Endothelial cell (in vitro differentiated cells): ENCODE measurements around the gene RP9. TPM values are rescaled to one million over a fixed set of nuclear protein-coding genes. Genes with fewer than 3 reads are reported as not detected.

Experiments used
- DNase-seq: peaks from one replicate; pipeline ENCODE4 v3.0.0; 2021; ENCODE audit warnings: low spot score
- H3K27ac Mint-ChIP-seq: one replicate; pipeline ENCODE4 v1.8.0; 2021; ENCODE audit warnings: mixed read lengths, inconsistent platforms; ENCODE audit not compliant: unreplicated experiment
- H3K27me3 Mint-ChIP-seq: one replicate; pipeline ENCODE4 v1.8.0; 2021; ENCODE audit warnings: mild to moderate bottlenecking, moderate library complexity, mixed read lengths, inconsistent platforms; ENCODE audit not compliant: unreplicated experiment
- H3K36me3 Mint-ChIP-seq: one replicate; pipeline ENCODE4 v1.8.0; 2021; ENCODE audit warnings: mild to moderate bottlenecking, low read depth, mixed read lengths, inconsistent platforms; ENCODE audit not compliant: unreplicated experiment
- H3K4me1 Mint-ChIP-seq: one replicate; pipeline ENCODE4 v1.8.0; 2021; ENCODE audit warnings: mild to moderate bottlenecking, mixed read lengths, inconsistent platforms; ENCODE audit not compliant: unreplicated experiment
- H3K4me3 Mint-ChIP-seq: one replicate; pipeline ENCODE4 v1.8.0; 2021; ENCODE audit warnings: mild to moderate bottlenecking, mixed read lengths, inconsistent platforms; ENCODE audit not compliant: unreplicated experiment
- H3K9me3 Mint-ChIP-seq: one replicate; pipeline ENCODE4 v1.8.0; 2021; ENCODE audit warnings: mixed read lengths, inconsistent platforms; ENCODE audit not compliant: unreplicated experiment
- CTCF ChIP-seq: fragments of 200-600 bp; sonication (generic); IDR thresholded peaks from one replicate; pipeline ENCODE4 v1.5.0; 2021; ENCODE audit warnings: antibody characterized with exemption; ENCODE audit not compliant: unreplicated experiment
- total RNA-seq: library from RNA; stranded (reverse); fragmentation: NEBNext Ultra II Directional; extraction: Animal tissue kit (Norgen Biotek cat#: 25700); gene quantifications from one replicate; pipeline ENCODE4 v1.2.1, GENCODE V29; 2021; ENCODE audit not compliant: unreplicated experiment

Gene RP9
- total RNA-seq, 1 donor from 2014 or later: 25.4 TPM

DNA sequence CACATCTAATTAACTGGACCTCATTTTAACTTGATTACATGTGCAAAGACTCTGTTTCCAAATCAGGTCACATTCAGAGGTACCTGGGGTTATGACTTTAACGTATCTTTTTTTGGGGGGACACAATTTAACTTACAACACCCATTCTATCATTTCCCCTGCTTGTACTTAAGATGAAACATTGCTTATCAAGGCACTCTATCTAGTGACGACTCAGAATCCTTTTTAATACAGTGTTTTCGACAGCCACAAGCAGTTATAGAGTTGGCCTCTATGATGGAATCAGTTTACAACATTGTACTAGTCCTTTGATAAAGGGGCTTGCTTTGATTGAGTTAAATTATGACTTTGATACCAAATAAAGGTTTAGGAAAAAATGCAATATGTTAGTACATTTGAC, 42.9 kb upstream of the RP9 start:
- H3K36me3 Mint-ChIP-seq: no peaks in the 10 kb centered on the region
- H3K4me1 Mint-ChIP-seq: no peaks in the 10 kb centered on the region
- no peak for DNase-seq
- no peak for TF ChIP-seq CTCF
- H3K4me3 Mint-ChIP-seq: no peak overlapping the region
- no peak overlapping the region for H3K27ac Mint-ChIP-seq
- no peaks in the 10 kb centered on the region for H3K9me3 Mint-ChIP-seq
- H3K27me3 Mint-ChIP-seq: peaks cover 2% of the 10 kb centered on the region

DNA sequence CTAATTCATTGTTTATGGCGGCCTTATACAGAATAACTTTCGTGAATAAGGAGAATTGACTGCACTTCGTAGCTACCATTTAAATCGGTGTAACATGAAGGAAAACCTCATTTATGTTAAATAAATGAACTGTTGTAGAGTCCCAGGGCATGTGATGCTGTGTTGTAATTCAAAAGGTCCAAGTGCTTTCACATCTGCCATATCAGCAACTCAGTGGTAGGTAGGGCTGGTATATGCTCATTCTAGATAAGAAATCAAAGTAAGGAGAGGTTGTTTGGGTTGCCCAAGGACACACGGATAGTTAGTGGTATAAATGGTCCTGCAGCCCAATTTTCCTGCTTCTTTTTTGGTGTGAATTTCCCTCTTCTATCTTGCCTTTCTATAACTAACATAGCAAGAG, 36.0 kb upstream of the RP9 start:
- peaks cover 4% of the 10 kb centered on the region for H3K9me3 Mint-ChIP-seq
- no peaks in the 10 kb centered on the region for H3K4me1 Mint-ChIP-seq
- TF ChIP-seq CTCF: no peak
- DNase-seq: no peak
- H3K27me3 Mint-ChIP-seq: peaks cover 1% of the 10 kb centered on the region
- no peak overlapping the region for H3K4me3 Mint-ChIP-seq
- peaks cover 5% of the 10 kb centered on the region for H3K36me3 Mint-ChIP-seq
- no peak overlapping the region for H3K27ac Mint-ChIP-seq

- TF ChIP-seq CTCF: no peak
- no peak overlapping the region for H3K4me3 Mint-ChIP-seq
- H3K4me1 Mint-ChIP-seq: no peaks in the 10 kb centered on the region
- DNase-seq: no peak
- no peak overlapping the region for H3K27ac Mint-ChIP-seq
- H3K9me3 Mint-ChIP-seq: peaks cover 4% of the 10 kb centered on the region
- peaks cover 5% of the 10 kb centered on the region for H3K36me3 Mint-ChIP-seq
- peaks cover 1% of the 10 kb centered on the region for H3K27me3 Mint-ChIP-seq
Measured at GRCh38 chr7:33143996-33144718, 35.0 kb upstream of the RP9 start.

DNA sequence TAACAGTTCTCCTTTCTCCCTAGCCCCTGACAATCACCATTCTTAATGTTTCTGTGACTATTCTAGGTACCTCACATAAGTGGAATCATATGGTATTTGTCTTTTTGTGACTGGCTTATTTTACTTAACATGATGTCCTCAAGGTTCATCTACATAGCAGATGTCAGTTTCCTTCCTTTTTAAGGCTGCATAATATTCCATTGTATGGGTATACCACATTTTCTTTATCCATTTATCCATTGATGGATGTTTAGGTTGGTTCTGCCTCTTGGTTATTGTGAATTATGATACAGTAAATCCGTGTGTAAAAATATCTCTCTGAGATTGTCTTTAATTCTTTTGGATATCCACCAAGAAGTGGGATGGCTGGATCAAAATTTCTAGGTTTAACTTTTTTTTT, 33.4 kb upstream of the RP9 start:
- peaks cover 5% of the 10 kb centered on the region for H3K36me3 Mint-ChIP-seq
- no peak for TF ChIP-seq CTCF

GRCh38 chr7:33137103-33137502, 27.9 kb upstream of the RP9 start:
- DNase-seq: no peak
- no peaks in the 10 kb centered on the region for H3K4me1 Mint-ChIP-seq
- H3K4me3 Mint-ChIP-seq: no peak overlapping the region
- TF ChIP-seq CTCF: no peak
- no peaks in the 10 kb centered on the region for H3K36me3 Mint-ChIP-seq
- H3K27ac Mint-ChIP-seq: no peak overlapping the region
- no peaks in the 10 kb centered on the region for H3K27me3 Mint-ChIP-seq
- H3K9me3 Mint-ChIP-seq: no peaks in the 10 kb centered on the region

More for the DNA sequence above, 33.4 kb upstream of the RP9 start:
- no peak overlapping the region for H3K27ac Mint-ChIP-seq
- peaks cover 1% of the 10 kb centered on the region for H3K27me3 Mint-ChIP-seq
- H3K9me3 Mint-ChIP-seq: peaks cover 4% of the 10 kb centered on the region
- no peak for DNase-seq
- no peak overlapping the region for H3K4me3 Mint-ChIP-seq
- H3K4me1 Mint-ChIP-seq: no peaks in the 10 kb centered on the region
